ENCODE data around the gene PRPSAP1.

Gene PRPSAP1

DNA sequence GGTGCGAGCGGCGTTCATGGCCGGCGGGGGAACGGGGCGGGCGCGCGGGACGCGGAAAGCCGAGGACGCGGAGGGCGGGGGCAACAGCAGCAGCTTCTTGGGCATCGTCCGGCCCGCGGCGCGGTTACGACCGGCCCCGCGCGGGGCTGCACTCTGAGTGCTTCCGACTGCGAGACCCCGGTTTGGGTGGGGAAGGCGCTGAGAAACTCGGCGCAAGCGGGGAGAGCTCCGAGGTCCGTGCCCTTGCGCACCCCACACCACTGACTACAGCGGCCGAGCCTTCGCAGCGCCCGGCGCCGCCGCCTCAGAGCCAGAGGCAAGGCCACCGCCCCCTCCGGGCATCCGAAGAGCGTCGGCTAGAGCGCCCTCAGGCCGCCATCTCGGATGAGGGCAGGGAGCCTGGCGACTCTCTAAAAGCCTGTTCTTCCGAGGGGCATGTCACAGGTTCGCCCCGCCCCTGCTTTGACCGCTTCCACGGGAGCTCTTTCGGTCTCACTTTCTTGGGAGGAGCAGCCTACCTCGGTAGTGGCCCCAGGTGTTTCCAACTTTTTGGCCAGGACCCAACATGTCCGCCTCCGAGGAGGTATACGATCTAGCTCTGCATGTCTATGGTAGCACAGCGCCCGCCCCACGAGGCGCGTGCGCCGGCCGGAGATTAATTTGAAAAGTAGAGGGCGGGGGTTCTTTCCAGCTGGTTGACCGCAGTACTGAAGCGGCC, at the start of gene PRPSAP1:
PRPSAP1 (minus strand) TSS at position 318 of the 718 bp plus-strand sequence; CDS start at position 105, 213 bp downstream.
- peak; percentile 93 for DNase-seq (ENCODE audit: low read depth, low spot score)

GRCh38 chr17:76402711-76403110, 49.0 kb upstream of the PRPSAP1 start:
- no peak for DNase-seq (ENCODE audit: low read depth, low spot score)

- DNase-seq (ENCODE audit: low read depth, low spot score), result no peak
Observed at GRCh38 chr17:76399175-76400172, 45.8 kb upstream of the PRPSAP1 start.

GRCh38 chr17:76398523-76399174, 44.9 kb upstream of the PRPSAP1 start:
- no peak for DNase-seq (ENCODE audit: low read depth, low spot score)

GRCh38 chr17:76397687-76398522, 44.2 kb upstream of the PRPSAP1 start:
- DNase-seq (ENCODE audit: low read depth, low spot score), result peak; percentile 86

- no peak for DNase-seq (ENCODE audit: low read depth, low spot score)
Observed at GRCh38 chr17:76397184-76397583, 43.5 kb upstream of the PRPSAP1 start.

- no peak for DNase-seq (ENCODE audit: low read depth, low spot score)
Observed at GRCh38 chr17:76395980-76396379, 42.3 kb upstream of the PRPSAP1 start.

DNA sequence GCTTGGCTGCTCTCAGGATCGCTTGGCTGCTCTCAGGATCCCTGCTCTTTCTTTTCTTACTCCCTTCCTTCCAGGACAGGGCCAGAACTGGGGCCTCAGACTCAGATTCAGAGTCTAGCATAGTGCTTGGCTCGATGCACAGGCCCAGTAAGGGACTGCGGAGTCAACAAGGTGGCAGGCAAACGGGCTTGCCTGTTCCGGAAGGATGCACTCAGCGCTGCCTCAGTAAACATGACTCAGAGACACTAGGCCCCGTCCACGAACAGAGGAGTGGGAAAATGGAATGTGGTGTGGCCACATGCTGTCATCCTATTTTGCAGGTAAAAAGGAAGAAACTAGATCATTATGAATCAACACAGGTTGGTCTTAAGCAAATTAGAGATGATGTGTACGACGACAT, 40.5 kb upstream of the PRPSAP1 start:
- DNase-seq (ENCODE audit: low read depth, low spot score), result no peak

GRCh38 chr17:76391200-76391715, 37.5 kb upstream of the PRPSAP1 start:
- no peak for DNase-seq (ENCODE audit: low read depth, low spot score)

DNA sequence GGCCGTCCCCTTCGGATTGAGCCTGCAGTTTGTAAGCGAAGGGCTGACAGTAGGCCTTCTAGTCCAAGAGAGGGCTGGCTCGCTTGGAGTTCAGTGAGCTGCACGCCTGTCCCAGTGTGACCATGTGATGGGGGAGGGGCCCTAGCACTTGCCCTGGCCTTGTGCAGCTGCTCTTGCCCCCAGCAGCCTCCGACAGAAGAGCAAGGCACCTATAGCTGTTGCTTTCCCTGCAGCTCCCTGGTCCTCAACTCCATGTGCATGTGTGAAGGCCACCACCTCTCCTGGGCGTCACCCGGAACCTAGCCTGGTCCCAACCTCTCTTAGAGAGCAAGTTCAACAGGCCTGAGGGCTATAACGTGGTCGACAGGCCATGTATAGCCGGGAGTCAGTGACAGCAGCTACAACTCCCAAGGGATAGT, 36.3 kb upstream of the PRPSAP1 start:
- peak; percentile 47 for DNase-seq (ENCODE audit: low read depth, low spot score)

- DNase-seq (ENCODE audit: low read depth, low spot score), result no peak
Observed at GRCh38 chr17:76388966-76389888, 35.5 kb upstream of the PRPSAP1 start.

GRCh38 chr17:76386966-76387765, 33.5 kb upstream of the PRPSAP1 start:
- no peak for DNase-seq (ENCODE audit: low read depth, low spot score)

DNA sequence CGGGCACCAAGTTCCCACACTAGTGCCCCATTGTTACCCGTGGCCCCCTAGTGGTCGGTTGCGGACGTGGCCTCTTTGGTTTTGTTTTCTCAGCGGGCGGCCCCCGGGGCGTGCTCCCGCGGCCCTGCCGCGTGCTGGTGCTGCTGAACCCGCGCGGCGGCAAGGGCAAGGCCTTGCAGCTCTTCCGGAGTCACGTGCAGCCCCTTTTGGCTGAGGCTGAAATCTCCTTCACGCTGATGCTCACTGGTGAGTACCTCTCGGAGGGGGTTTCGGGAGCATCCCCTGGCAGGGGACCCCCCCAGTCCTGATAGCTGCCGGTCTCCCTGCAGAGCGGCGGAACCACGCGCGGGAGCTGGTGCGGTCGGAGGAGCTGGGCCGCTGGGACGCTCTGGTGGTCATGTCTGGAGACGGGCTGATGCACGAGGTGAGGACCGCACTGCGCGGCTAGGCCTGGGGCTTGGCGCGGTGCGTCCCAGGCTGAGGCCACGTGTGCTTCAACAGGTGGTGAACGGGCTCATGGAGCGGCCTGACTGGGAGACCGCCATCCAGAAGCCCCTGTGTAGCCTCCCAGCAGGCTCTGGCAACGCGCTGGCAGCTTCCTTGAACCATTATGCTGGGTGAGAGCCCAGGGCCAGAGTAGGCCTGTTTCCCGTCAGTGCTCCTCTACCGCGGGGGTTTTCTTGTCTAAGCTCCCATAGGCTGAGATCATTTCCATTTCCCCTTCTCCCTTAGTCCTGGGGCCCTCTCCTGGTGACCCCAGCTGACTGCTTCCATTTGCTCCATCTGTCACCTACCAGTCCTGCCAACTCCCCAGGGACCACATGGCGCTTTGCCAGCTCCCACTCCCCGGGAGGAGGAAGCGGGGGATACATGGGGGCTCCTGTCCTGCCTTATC, 32.4 kb upstream of the PRPSAP1 start:
- peak; percentile 89 for DNase-seq (ENCODE audit: low read depth, low spot score)

DNA sequence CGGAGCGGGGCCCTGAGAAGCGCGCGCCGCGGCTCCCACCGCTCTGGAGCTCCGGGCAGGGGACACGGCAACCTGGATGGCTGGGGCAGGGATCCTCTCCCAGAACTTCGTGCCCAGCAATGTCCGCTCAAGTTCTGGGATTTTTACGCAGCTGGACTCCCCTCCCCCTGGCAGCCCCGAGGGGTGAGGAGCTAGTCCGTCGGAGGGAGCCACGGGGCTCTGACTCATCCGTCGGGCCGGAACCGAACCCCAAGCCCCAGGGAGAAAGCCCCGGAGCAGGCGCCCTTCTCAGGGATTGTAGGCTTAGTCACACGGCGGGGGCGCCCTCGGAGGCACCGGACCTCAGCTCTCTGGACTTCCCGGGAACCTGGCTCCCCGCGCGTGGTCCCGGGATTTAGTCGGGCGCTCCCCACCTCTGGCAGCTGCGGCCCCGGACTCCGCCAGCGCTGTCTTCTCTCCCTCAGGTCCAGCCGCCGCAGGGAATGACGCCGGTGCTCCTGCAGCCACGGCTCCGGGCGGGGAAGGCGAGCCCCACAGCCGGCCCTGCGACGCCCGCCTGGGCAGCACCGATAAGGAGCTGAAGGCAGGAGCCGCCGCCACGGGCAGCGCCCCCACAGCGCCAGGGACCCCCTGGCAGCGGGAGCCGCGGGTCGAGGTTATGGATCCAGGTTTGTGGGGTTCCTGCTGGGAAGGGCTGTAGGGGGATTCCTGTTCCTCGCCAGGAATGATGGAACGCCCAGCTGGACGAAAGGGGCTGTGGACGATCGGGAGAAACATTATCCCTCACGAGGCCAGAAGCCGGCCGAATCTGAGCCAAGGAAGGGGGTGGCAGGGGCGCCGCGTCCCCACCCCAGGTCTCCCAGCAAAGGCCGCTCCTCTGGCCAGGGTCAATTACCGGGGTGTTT, 31.5 kb upstream of the PRPSAP1 start:
- DNase-seq (ENCODE audit: low read depth, low spot score), result peak; percentile 54

- DNase-seq (ENCODE audit: low read depth, low spot score), result peak; percentile 71
Observed at GRCh38 chr17:76384222-76384986, 30.7 kb upstream of the PRPSAP1 start, which contains the start of gene SPHK1. SPHK1 (plus strand) TSS chr17:76384609; CDS start chr17:76385645, 1,036 bp downstream.
